Caco-2 (cell line): ENCODE results near the gene PTOV1. TPM values are rescaled to one million over a fixed set of nuclear protein-coding genes. Genes with fewer than 3 reads are reported as not detected.

ENCODE experiments used
- BruUV-seq: library from RNA; stranded (reverse); fragments of 400-500 nt; replicated peaks from 2 replicates; lab custom pipeline; 2021; lab: Mats Ljungman, UMichigan
- CTCF ChIA-PET: fragments of 300-600 bp; sonication (Branson Sonifier 250); formaldehyde crosslinking; loops from one replicate; lab custom pipeline; 2022; ENCODE audit warnings: antibody characterized with exemption; lab: Charles Lee
- POLR2A ChIA-PET: fragments of 300-600 bp; sonication (Branson Sonifier 250); formaldehyde crosslinking; loops from one replicate; lab custom pipeline; 2022; ENCODE audit warnings: antibody characterized with exemption; lab: Charles Lee
- DNase-seq, 2 experiments: peaks; one replicate each; pipeline versions ENCODE4 v3.0.0 to v3.0.0-alpha.2; 2020 to 2022
- H3K27me3 ChIP-seq: replicated peaks from 2 replicates; pipeline ENCODE4 v1.6.0; 2011; ENCODE audit warnings: low read length; ENCODE audit not compliant: control insufficient read depth, insufficient read depth
- H3K36me3 ChIP-seq: 2 replicates; pipeline ENCODE4 v1.5.1; 2011; ENCODE audit warnings: low read length; ENCODE audit not compliant: control insufficient read depth, insufficient read depth
- H3K4me1 ChIP-seq: fragments of 250-450 bp; sonication (Bioruptor Pico); 2 replicates; pipeline ENCODE4 v1.5.1; 2020; ENCODE audit warnings: mild to moderate bottlenecking
- H3K4me3 ChIP-seq: 2 replicates; pipeline ENCODE4 v1.5.1; 2011; ENCODE audit warnings: low read depth, mild to moderate bottlenecking, control low read depth, low read length
- H3K9me3 ChIP-seq: fragments of 250-450 bp; sonication (Bioruptor Pico); 2 replicates; pipeline ENCODE4 v1.5.1; 2020; ENCODE audit warnings: mild to moderate bottlenecking, moderate library complexity
- H3K27ac Mint-ChIP-seq: one replicate; pipeline ENCODE4 v1.8.0; 2022; ENCODE audit warnings: mixed read lengths; ENCODE audit not compliant: unreplicated experiment
- H3K27me3 Mint-ChIP-seq: one replicate; pipeline ENCODE4 v1.8.0; 2022; ENCODE audit warnings: mixed read lengths; ENCODE audit not compliant: insufficient read depth, unreplicated experiment
- H3K36me3 Mint-ChIP-seq: one replicate; pipeline ENCODE4 v1.8.0; 2022; ENCODE audit warnings: mild to moderate bottlenecking, mixed read lengths; ENCODE audit not compliant: insufficient read depth, unreplicated experiment
- H3K4me1 Mint-ChIP-seq: one replicate; pipeline ENCODE4 v1.8.0; 2022; ENCODE audit warnings: low read depth, mixed read lengths; ENCODE audit not compliant: unreplicated experiment
- H3K4me3 Mint-ChIP-seq: one replicate; pipeline ENCODE4 v1.8.0; 2022; ENCODE audit warnings: mild to moderate bottlenecking, moderate library complexity, mixed read lengths; ENCODE audit not compliant: unreplicated experiment
- H3K9me3 Mint-ChIP-seq: one replicate; pipeline ENCODE4 v1.8.0; 2022; ENCODE audit warnings: mixed read lengths; ENCODE audit not compliant: unreplicated experiment
- intact Hi-C: fragments of 100-400 bp; cut with micrococcal nuclease; formaldehyde crosslinking; loops from one replicate; pipeline ENCODE4 v1.10.0; 2022; ENCODE audit not compliant: unreplicated experiment
- total RNA-seq: library from RNA; stranded (reverse); gene quantifications from 2 replicates; pipeline ENCODE4 v1.2.3, GENCODE V29; 2022
- TF ChIP-seq, protein P1 (sequence below), 2 experiments: fragments of 200-600 bp in 1 of 2; IDR thresholded peaks; 1 replicate in 1 of 2; 2 replicates in 1 of 2; pipeline versions ENCODE4 v1.5.1 to v1.8.0; 2011 to 2022; ENCODE audit warnings: antibody characterized with exemption in 1 of 2, control low read depth in 1 of 2, inconsistent platforms in 1 of 2, low read depth in 1 of 2, low read length in 1 of 2, mild to moderate bottlenecking in 1 of 2, moderate library complexity in 1 of 2; ENCODE audit not compliant: insufficient read depth in 1 of 2, severe bottlenecking in 1 of 2, unreplicated experiment in 1 of 2

The PTOV1 gene
- total RNA-seq, 1 experiment from 2014 or later, result 209 TPM

DNA sequence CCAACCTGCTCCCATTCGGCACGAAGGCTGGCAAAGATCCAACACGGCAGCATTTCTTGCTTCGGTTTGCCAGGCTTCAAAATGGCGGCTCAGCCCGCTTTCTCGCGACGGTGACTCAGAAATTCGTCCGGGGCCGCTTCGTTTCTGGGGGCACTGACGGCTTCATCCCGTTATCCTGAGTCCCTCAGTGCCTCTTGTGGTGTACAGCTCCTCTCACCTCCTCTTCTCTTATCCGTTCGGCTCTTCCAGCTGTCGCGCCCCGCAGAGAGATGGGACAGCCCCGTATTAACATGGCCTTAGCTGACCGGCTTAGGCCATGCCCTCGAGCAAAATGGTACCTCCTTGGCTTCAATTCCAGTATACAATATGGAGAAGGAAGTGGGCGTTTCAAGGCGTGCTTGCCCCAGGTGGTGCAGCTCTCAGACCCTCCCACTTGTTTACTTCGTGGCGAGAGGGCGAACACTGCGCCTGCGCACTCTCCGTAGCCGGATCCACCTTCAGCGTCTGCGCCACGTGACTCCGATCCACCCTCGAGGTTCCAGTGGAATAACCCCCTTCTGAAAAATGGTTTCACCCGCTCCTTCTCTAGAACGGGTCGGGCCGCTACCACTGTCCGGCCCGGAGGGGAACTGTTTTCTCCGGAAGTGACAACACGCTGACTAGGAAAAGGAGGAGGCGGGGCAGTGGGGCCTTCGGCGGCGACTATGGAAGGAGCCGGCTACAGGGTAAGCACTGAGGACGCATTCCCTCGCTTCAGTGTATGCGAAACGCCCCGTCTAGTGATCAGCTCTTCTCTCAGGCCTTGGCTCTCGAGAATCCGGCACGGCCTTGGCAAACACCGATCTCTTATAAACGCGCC lies 26.3 kb downstream of the PTOV1 start, which contains the start of the genes AKT1S1 and TBC1D17:
Gene AKT1S1, minus strand, starts transcription at position 336 of the 859 bp plus-strand sequence. CDS start 4,060 bp downstream, outside the sequence.
Gene TBC1D17, plus strand, starts transcription at position 683 of the 859 bp plus-strand sequence. Its CDS starts 22 bp downstream, at position 705.
- Mint-ChIP-seq H3K27me3 (no peaks in the 10 kb centered on the region), H3K4me3 (no peak within 1 kb of the TSS), H3K4me1 (no peaks in the 10 kb centered on the region), H3K36me3 (peaks cover 14% of the 10 kb centered on the region), H3K9me3 (no peaks in the 10 kb centered on the region), H3K27ac (no peak within 1 kb of the TSS)
- TSS peak; percentile 65 for BruUV-seq
- H3K9me3 ChIP-seq, result no peaks in the 10 kb centered on the region
- TF ChIP-seq, protein P1, sequence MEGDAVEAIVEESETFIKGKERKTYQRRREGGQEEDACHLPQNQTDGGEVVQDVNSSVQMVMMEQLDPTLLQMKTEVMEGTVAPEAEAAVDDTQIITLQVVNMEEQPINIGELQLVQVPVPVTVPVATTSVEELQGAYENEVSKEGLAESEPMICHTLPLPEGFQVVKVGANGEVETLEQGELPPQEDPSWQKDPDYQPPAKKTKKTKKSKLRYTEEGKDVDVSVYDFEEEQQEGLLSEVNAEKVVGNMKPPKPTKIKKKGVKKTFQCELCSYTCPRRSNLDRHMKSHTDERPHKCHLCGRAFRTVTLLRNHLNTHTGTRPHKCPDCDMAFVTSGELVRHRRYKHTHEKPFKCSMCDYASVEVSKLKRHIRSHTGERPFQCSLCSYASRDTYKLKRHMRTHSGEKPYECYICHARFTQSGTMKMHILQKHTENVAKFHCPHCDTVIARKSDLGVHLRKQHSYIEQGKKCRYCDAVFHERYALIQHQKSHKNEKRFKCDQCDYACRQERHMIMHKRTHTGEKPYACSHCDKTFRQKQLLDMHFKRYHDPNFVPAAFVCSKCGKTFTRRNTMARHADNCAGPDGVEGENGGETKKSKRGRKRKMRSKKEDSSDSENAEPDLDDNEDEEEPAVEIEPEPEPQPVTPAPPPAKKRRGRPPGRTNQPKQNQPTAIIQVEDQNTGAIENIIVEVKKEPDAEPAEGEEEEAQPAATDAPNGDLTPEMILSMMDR (IDR thresholded peaks at IDR 0.05; ENCODE audit: insufficient read depth in 1 of 2, low read depth in 1 of 2, low read length in 1 of 2, severe bottlenecking in 1 of 2, unreplicated experiment in 1 of 2), result no peak
- ChIA-PET CTCF (interaction anchor here (0.8 kb wide), 2 partner anchors 10 to 13 kb away, joined by 3 to 4 read pairs; no protein-coding TSS in a partner anchor), POLR2A (interaction anchor here (0.7 to 2.4 kb wide), 9 partner anchors 8 to 452 kb away, joined by 3 to 12 read pairs (median 3); partner anchors contain the start of genes AP2A1, ATF5, KCNC3 and NUP62)
- H3K4me3 ChIP-seq, result peak within 1 kb of the TSS; percentile 87
- peak; percentile 99 to 100 for DNase-seq
- H3K4me1 ChIP-seq, result peaks cover 9% of the 10 kb centered on the region; the same call in 1 of the 2 replicates
- intact Hi-C loops, result loop anchor here (1.0 to 10.0 kb wide), 4 partner anchors 8 to 438 kb away; partner anchors contain the start of genes AP2A1 and RRAS
- no peaks in the 10 kb centered on the region for H3K27me3 ChIP-seq
- peaks cover 9% of the 10 kb centered on the region for H3K36me3 ChIP-seq

DNA sequence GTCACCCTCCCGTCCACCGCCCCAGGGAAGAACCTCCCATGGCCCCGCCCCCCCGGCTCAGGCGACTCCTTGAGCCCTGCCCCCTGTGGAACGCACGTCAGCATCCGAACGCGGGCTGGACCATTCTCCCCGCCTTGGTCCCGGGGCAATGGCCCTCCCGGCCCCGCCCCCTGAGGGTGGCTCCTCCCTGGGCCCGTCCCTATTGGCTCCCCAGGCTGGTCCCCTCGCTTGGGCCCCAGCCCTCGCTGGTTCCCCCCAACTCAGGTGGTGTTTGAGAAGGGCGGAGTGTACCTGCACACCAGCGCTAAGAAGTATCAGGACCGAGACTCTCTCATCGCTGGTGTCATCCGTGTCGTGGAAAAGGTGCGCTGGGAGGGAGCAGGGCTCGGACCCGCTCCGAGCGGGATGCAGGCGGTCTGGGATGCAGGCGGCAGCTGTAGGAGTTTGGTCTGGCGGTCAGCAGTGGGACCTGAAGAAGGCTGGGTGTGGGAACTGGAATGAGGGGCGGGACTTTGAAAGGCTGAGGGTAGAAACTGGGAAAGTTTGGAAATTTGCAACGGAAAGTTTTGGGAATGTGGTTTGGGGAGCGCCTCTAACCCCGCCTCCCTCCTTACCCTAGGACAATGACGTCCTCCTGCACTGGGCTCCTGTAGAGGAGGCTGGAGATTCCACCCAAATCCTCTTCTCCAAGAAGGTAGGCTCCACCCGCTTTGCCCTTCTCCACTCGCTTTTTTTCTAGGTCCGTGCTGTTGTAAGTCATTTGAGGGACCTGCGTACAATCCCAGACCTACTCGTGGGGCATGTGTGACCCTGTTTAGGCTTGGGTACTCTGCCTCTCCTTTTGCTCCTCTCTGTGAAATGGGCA lies 27.2 kb downstream of the PTOV1 start:
- H3K9me3 ChIP-seq, result 0 out of 2 replicates have a peak, but pooled peaks cover 4% of the 10 kb centered on the region
- peaks cover 9% of the 10 kb centered on the region; the same call in 1 of the 2 replicates for H3K4me1 ChIP-seq
- intact Hi-C loops, result loop anchor here (1.0 to 10.0 kb wide), 5 partner anchors 9 to 437 kb away; partner anchors contain the start of genes AP2A1 and RRAS
- BruUV-seq, result no TSS peak
- peaks cover 14% of the 10 kb centered on the region for H3K36me3 Mint-ChIP-seq
- DNase-seq, result peak; percentile 99 to 100
- peaks cover 13% of the 10 kb centered on the region for H3K36me3 ChIP-seq
- TF ChIP-seq, protein P1 (IDR thresholded peaks at IDR 0.05; ENCODE audit: insufficient read depth in 1 of 2, low read depth in 1 of 2, low read length in 1 of 2, severe bottlenecking in 1 of 2, unreplicated experiment in 1 of 2), result no peak
- no peaks in the 10 kb centered on the region for H3K27me3 ChIP-seq
- H3K27me3 Mint-ChIP-seq, result no peaks in the 10 kb centered on the region
- H3K9me3 Mint-ChIP-seq, result no peaks in the 10 kb centered on the region
- POLR2A ChIA-PET, result interaction anchor here (0.7 to 2.4 kb wide), 7 partner anchors 9 to 451 kb away, joined by 3 to 12 read pairs (median 5); partner anchors contain the start of genes ATF5, KCNC3, NUP62 and PNKP
- H3K27ac Mint-ChIP-seq, result no peak overlapping the region
- CTCF ChIA-PET, result interaction anchor here (0.8 kb wide), 1 partner anchor 12 kb away, joined by 4 read pairs; no protein-coding TSS in a partner anchor
- H3K4me3 Mint-ChIP-seq, result no peak overlapping the region
- H3K4me3 ChIP-seq, result peak overlapping the region; percentile 50
- no peaks in the 10 kb centered on the region for H3K4me1 Mint-ChIP-seq
